ENCODE data around the gene CPA3.

CPA3 gene

DNA sequence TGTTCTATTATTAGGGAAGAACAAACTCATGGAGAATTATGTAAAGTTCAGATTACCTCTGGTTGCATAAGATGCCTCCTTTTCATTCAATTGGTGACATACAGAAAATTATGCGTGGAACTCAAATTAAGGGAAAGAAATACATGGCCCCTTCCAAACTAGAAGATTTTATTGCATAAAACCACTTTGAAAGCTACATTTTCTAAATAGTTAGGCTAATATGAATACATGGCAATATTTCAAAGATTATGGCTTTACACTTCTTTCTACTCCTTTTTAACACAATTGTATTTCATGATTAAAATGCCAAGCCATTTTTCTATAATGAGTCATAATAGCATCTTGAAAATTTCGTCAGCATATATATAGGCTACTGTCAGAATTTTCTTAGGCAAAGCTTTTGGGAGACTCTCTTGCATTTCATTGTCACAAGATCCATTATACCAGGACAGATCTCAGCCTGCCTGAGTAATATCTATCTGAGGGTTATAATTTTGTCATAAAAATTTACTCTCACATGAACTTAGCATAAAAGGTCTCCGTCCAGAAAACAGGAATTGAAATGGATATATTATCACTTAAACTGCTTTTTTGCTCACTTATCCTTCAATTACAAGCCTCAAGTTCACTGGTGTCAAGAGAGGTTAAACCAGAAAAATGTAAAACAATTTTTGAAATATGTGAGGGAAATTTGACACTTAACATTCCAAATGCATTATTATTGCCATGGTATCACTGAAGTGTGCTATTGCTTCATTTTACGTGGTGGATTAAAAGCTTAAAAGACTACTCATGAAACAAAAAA lies 37.1 kb downstream of the CPA3 start:
- H2BK5ac ChIP-seq (ENCODE audit: low read depth, low read length, poor library complexity, severe bottlenecking) = no peak overlapping the region
- H3K36me3 ChIP-seq (ENCODE audit: control insufficient read depth in 1 of 2, insufficient read depth in 2 of 2, low read depth in 1 of 2, low read length in 2 of 2) = no peaks in the 10 kb centered on the region
- H2BK12ac ChIP-seq (ENCODE audit: low read length in 2 of 2) = no peak overlapping the region
- H3K23ac ChIP-seq (ENCODE audit: low read length in 2 of 2) = no peak overlapping the region
- no peak overlapping the region for H3K4me2 ChIP-seq (ENCODE audit: low read length, poor library complexity, severe bottlenecking)
- H4K91ac ChIP-seq (ENCODE audit: low read length) = no peak overlapping the region
- H2BK15ac ChIP-seq (ENCODE audit: low read depth, poor library complexity, severe bottlenecking) = no peak overlapping the region
- H2AFZ ChIP-seq (ENCODE audit: low read depth, low read length) = no peak overlapping the region
- WGBS = 40% methylated on average over 1 of the region's 4 CpGs
- peak overlapping the region; percentile 47 for H3K27ac ChIP-seq (ENCODE audit: low read length, poor library complexity, severe bottlenecking)
- peak overlapping the region; percentile 55 for H3K9ac ChIP-seq (ENCODE audit: low read length)
- no peak overlapping the region for H2BK120ac ChIP-seq (ENCODE audit: low read depth, low read length)
- no peak overlapping the region for H3K18ac ChIP-seq (ENCODE audit: low read depth in 1 of 2, low read length in 2 of 2)
- H3K4me3 ChIP-seq (ENCODE audit: insufficient read depth in 1 of 2, low read depth in 1 of 2, low read length in 2 of 2) = no peak overlapping the region
- H3K14ac ChIP-seq (ENCODE audit: low read length in 2 of 2) = no peak overlapping the region
- no peaks in the 10 kb centered on the region for H3K27me3 ChIP-seq (ENCODE audit: control insufficient read depth in 1 of 2, insufficient read depth in 1 of 2, low read length in 2 of 2)
- no peak overlapping the region for H3K4ac ChIP-seq (ENCODE audit: low read depth in 1 of 2, low read length in 2 of 2)
- H3K79me1 ChIP-seq (replicated peaks; ENCODE audit: low read length, poor library complexity, severe bottlenecking) = no peaks in the 10 kb centered on the region
- no peak overlapping the region for H2AK5ac ChIP-seq (ENCODE audit: low read length, severe bottlenecking)
- H4K8ac ChIP-seq (ENCODE audit: low read length) = no peak overlapping the region
- DNase-seq = peak; percentile 22
- H3K4me1 ChIP-seq (ENCODE audit: control insufficient read depth, insufficient read depth, low read depth, low read length) = no peaks in the 10 kb centered on the region
- H3K9me3 ChIP-seq (ENCODE audit: control insufficient read depth, low read length) = no peaks in the 10 kb centered on the region

GRCh38 chr3:148903022-148903442 lies 37.9 kb downstream of the CPA3 start:
- no peak overlapping the region for H2AK5ac ChIP-seq (ENCODE audit: low read length, severe bottlenecking)
- H2BK120ac ChIP-seq (ENCODE audit: low read depth, low read length) = no peak overlapping the region
- no peak overlapping the region for H3K23ac ChIP-seq (ENCODE audit: low read length in 2 of 2)
- no peaks in the 10 kb centered on the region for H3K36me3 ChIP-seq (ENCODE audit: control insufficient read depth in 1 of 2, insufficient read depth in 2 of 2, low read depth in 1 of 2, low read length in 2 of 2)
- H2BK12ac ChIP-seq (ENCODE audit: low read length in 2 of 2) = no peak overlapping the region
- 71% methylated on average over 2 of the region's 2 CpGs for WGBS
- no peaks in the 10 kb centered on the region for H3K27me3 ChIP-seq (ENCODE audit: control insufficient read depth in 1 of 2, insufficient read depth in 1 of 2, low read length in 2 of 2)
- no peaks in the 10 kb centered on the region for H3K4me1 ChIP-seq (ENCODE audit: control insufficient read depth, insufficient read depth, low read depth, low read length)
- no peak overlapping the region for H4K8ac ChIP-seq (ENCODE audit: low read length)
- H2BK15ac ChIP-seq (ENCODE audit: low read depth, poor library complexity, severe bottlenecking) = no peak overlapping the region
- no peak overlapping the region for H3K4me3 ChIP-seq (ENCODE audit: insufficient read depth in 1 of 2, low read depth in 1 of 2, low read length in 2 of 2)
- H3K9ac ChIP-seq (ENCODE audit: low read length) = peak overlapping the region; percentile 18
- no peaks in the 10 kb centered on the region for H3K79me1 ChIP-seq (replicated peaks; ENCODE audit: low read length, poor library complexity, severe bottlenecking)
- H4K91ac ChIP-seq (ENCODE audit: low read length) = no peak overlapping the region
- no peak overlapping the region for H3K4ac ChIP-seq (ENCODE audit: low read depth in 1 of 2, low read length in 2 of 2)
- H3K18ac ChIP-seq (ENCODE audit: low read depth in 1 of 2, low read length in 2 of 2) = no peak overlapping the region
- H2AFZ ChIP-seq (ENCODE audit: low read depth, low read length) = no peak overlapping the region
- no peak overlapping the region for H3K4me2 ChIP-seq (ENCODE audit: low read length, poor library complexity, severe bottlenecking)
- H3K14ac ChIP-seq (ENCODE audit: low read length in 2 of 2) = no peak overlapping the region
- DNase-seq = peak; percentile 29
- no peak overlapping the region for H3K27ac ChIP-seq (ENCODE audit: low read length, poor library complexity, severe bottlenecking)
- no peak overlapping the region for H2BK5ac ChIP-seq (ENCODE audit: low read depth, low read length, poor library complexity, severe bottlenecking)
- H3K9me3 ChIP-seq (ENCODE audit: control insufficient read depth, low read length) = no peaks in the 10 kb centered on the region

DNA sequence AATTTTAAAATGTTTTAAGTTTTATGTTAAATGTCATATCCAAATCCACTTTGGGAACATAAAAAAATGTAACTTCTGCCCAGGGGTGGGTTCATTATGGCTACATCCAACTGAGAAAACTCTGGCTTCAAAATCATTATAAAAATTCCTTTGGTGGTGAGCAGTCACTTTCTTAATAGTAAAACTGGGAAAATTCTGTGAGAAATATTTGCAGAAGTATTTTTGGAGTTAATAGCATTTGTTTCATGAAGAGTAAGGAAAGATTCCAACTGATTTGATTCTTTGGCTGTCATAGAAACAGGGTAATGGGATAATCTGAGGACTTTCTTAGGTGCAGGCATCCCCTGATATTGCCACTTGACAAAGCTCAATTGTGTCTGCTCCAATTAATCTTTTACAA lies 38.8 kb downstream of the CPA3 start:
- no peak overlapping the region for H3K14ac ChIP-seq (ENCODE audit: low read length in 2 of 2)
- no peak overlapping the region for H2BK120ac ChIP-seq (ENCODE audit: low read depth, low read length)
- H2BK12ac ChIP-seq (ENCODE audit: low read length in 2 of 2) = no peak overlapping the region
- H3K4me3 ChIP-seq (ENCODE audit: insufficient read depth in 1 of 2, low read depth in 1 of 2, low read length in 2 of 2) = no peak overlapping the region
- no peaks in the 10 kb centered on the region for H3K4me1 ChIP-seq (ENCODE audit: control insufficient read depth, insufficient read depth, low read depth, low read length)
- no peak overlapping the region for H2BK15ac ChIP-seq (ENCODE audit: low read depth, poor library complexity, severe bottlenecking)
- H3K9me3 ChIP-seq (ENCODE audit: control insufficient read depth, low read length) = no peaks in the 10 kb centered on the region
- no peak overlapping the region for H2BK5ac ChIP-seq (ENCODE audit: low read depth, low read length, poor library complexity, severe bottlenecking)
- H3K27ac ChIP-seq (ENCODE audit: low read length, poor library complexity, severe bottlenecking) = no peak overlapping the region
- no peak overlapping the region for H4K8ac ChIP-seq (ENCODE audit: low read length)
- no peak overlapping the region for H3K4me2 ChIP-seq (ENCODE audit: low read length, poor library complexity, severe bottlenecking)
- no peaks in the 10 kb centered on the region for H3K36me3 ChIP-seq (ENCODE audit: control insufficient read depth in 1 of 2, insufficient read depth in 2 of 2, low read depth in 1 of 2, low read length in 2 of 2)
- no peak overlapping the region for H3K23ac ChIP-seq (ENCODE audit: low read length in 2 of 2)
- no peak overlapping the region for H3K4ac ChIP-seq (ENCODE audit: low read depth in 1 of 2, low read length in 2 of 2)
- no peak overlapping the region for H2AFZ ChIP-seq (ENCODE audit: low read depth, low read length)
- H2AK5ac ChIP-seq (ENCODE audit: low read length, severe bottlenecking) = no peak overlapping the region
- no peak overlapping the region for H3K9ac ChIP-seq (ENCODE audit: low read length)
- no peak overlapping the region for H3K18ac ChIP-seq (ENCODE audit: low read depth in 1 of 2, low read length in 2 of 2)
- no peak overlapping the region for H4K91ac ChIP-seq (ENCODE audit: low read length)
- no peaks in the 10 kb centered on the region for H3K27me3 ChIP-seq (ENCODE audit: control insufficient read depth in 1 of 2, insufficient read depth in 1 of 2, low read length in 2 of 2)
- DNase-seq = no peak
- no peaks in the 10 kb centered on the region for H3K79me1 ChIP-seq (replicated peaks; ENCODE audit: low read length, poor library complexity, severe bottlenecking)

GRCh38 chr3:148906667-148907066 lies 41.6 kb downstream of the CPA3 start:
- peaks cover 2% of the 10 kb centered on the region for H3K4me1 ChIP-seq (ENCODE audit: control insufficient read depth, insufficient read depth, low read depth, low read length)
- no peak overlapping the region for H3K18ac ChIP-seq (ENCODE audit: low read depth in 1 of 2, low read length in 2 of 2)
- no peak overlapping the region for H3K9ac ChIP-seq (ENCODE audit: low read length)
- H2BK120ac ChIP-seq (ENCODE audit: low read depth, low read length) = no peak overlapping the region
- no peak overlapping the region for H3K4me3 ChIP-seq (ENCODE audit: insufficient read depth in 1 of 2, low read depth in 1 of 2, low read length in 2 of 2)
- no peak overlapping the region for H3K14ac ChIP-seq (ENCODE audit: low read length in 2 of 2)
- H2AK5ac ChIP-seq (ENCODE audit: low read length, severe bottlenecking) = no peak overlapping the region
- no peak overlapping the region for H3K23ac ChIP-seq (ENCODE audit: low read length in 2 of 2)
- no peak overlapping the region for H2BK5ac ChIP-seq (ENCODE audit: low read depth, low read length, poor library complexity, severe bottlenecking)
- no peak overlapping the region for H2BK15ac ChIP-seq (ENCODE audit: low read depth, poor library complexity, severe bottlenecking)
- no peaks in the 10 kb centered on the region for H3K36me3 ChIP-seq (ENCODE audit: control insufficient read depth in 1 of 2, insufficient read depth in 2 of 2, low read depth in 1 of 2, low read length in 2 of 2)
- no peaks in the 10 kb centered on the region for H3K79me1 ChIP-seq (replicated peaks; ENCODE audit: low read length, poor library complexity, severe bottlenecking)
- no peak overlapping the region for H3K4ac ChIP-seq (ENCODE audit: low read depth in 1 of 2, low read length in 2 of 2)
- H3K27me3 ChIP-seq (ENCODE audit: control insufficient read depth in 1 of 2, insufficient read depth in 1 of 2, low read length in 2 of 2) = no peaks in the 10 kb centered on the region
- no peak overlapping the region for H3K4me2 ChIP-seq (ENCODE audit: low read length, poor library complexity, severe bottlenecking)
- no peak for DNase-seq
- no peak overlapping the region for H4K8ac ChIP-seq (ENCODE audit: low read length)
- H4K91ac ChIP-seq (ENCODE audit: low read length) = no peak overlapping the region
- H2AFZ ChIP-seq (ENCODE audit: low read depth, low read length) = no peak overlapping the region
- WGBS = no CpG with 5 or more reads among the region's 2 CpGs
- H3K27ac ChIP-seq (ENCODE audit: low read length, poor library complexity, severe bottlenecking) = no peak overlapping the region
- H2BK12ac ChIP-seq (ENCODE audit: low read length in 2 of 2) = no peak overlapping the region
- H3K9me3 ChIP-seq (ENCODE audit: control insufficient read depth, low read length) = no peaks in the 10 kb centered on the region
